GM19395 (cell line): Measurements from ENCODE around the gene PLCG2.

ENCODE experiments used
- ATAC-seq: cut with Tn5 transposase; IDR thresholded peaks from one replicate; pipeline ENCODE4 v1.9.1; 2021; ENCODE audit warnings: mild to moderate bottlenecking, moderate library complexity; ENCODE audit not compliant: unreplicated experiment

PLCG2 gene

GRCh38 chr16:81841722-81842121, 62.6 kb downstream of the PLCG2 start:
- peak; percentile 50 for ATAC-seq

- ATAC-seq = no peak
These were observed 63.6 kb downstream of the PLCG2 start for GRCh38 chr16:81842564-81843242.

DNA sequence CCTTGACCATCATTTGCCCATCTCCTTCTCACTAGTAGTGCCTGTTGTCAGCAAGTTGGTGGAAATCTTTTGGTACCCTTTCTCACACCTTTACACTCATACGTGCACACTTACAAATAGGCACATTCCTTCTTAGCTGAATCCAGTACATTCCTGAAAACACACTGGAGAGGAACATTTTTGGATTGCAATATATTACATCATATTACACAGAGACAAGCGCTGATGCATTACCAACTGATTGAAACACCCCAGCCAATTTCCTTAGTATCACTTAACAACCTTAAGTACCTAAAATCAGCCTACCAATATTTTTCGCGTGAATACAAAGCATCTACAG, 64.1 kb downstream of the PLCG2 start:
- ATAC-seq = no peak

DNA sequence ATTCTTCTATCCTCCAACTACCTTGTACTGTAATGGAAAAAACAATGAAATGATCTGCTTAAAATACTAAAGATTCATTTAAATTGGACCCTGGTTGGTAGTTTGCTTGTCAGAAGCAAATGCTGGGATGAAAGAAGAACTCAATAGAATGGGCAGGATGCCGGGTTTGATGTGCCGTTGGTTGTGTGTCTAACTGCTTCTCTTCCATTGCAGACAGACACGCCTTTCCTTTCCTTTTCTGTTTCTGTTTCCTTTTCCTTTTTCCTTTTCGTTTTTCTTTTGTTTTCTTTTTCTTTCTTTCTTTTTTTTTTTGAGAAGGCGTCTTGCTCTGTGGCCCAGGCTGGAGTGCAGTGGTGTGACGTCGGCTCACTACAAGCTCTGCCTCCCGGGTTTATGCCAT, 64.6 kb downstream of the PLCG2 start:
- ATAC-seq = no peak

DNA sequence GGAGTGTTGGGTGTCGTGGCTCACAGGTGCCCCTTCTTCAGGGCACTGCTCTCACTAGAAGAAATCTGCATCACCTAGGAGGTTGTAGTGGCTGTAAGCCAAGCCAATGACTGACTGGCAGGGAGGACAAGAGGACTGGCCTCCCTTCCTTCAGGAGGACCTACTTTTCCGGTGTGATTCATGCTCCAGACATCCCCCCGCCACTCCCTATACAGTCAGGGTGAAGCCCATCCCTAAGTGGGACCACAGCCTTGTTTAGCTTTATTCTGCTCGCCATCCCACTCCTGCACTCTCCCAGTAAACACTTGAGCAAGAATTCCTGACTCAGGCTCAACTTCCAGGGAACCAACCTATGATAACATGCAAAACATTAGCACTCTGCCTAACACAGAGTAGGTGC, 67.0 kb downstream of the PLCG2 start:
- ATAC-seq = no peak

DNA sequence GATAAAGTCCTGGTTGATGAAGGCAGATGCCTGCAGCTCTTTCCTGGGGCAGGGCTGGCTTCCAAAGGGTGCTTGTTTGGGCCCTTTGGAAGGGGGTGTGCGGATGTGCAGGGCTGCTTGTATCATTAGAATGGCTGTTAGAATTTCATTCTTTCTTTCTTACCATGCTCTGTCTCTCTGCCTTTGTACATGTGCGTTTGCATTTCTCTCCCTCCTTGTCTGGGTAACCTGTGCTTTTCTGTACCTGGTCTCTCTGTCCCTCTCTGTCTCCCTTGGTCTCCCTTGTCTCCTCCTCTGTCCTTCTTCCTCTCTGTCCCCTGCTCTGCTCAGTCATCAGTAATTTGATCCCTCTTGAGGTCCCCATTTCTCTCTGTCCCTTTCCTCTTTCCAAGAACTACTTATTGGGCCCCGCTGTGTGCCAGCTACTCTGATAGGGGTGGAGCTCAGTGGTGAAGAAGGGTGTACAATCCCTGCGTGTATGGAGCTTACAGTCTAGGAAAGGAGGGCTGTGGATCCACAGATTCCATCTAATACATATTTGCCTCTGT, 69.3 kb downstream of the PLCG2 start:
- ATAC-seq = no peak

DNA sequence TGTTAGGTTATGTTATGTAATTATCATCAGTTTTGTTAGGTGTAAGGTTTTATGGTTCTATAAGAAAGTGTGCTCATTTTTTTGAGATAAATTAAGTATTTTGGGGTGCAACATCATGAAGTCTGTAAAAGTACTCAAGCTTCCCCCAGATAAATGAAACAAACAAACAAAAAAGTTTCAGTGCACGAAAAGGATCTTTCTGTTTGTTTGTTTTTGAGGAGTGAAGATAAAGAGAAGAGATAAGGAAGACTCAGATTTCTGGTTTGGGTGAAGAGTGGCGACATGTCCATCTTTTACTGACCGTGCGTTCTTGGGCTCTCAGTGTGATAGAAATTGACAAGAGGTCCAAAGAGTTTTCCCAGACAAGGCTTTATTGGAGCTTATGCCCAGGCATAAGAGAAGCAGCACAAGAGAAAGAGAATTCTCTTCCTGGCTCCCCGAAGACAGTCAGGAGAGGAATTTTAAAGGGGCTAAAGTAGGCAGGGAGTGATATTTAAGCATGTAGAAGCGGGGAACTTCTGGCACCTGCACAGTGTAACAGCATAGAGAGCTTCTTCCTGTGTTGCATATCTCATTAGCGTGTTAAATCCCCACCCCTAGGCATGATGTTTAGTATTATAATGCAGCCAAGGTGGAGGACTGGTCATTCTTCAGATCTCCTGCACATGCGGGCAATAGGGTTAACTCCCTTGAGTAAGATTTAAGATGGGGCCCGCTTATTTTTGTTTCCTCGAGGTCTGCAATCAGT, 71.3 kb downstream of the PLCG2 start:
- ATAC-seq = no peak

- no peak for ATAC-seq
These were observed 73.3 kb downstream of the PLCG2 start for GRCh38 chr16:81852347-81852746.

- ATAC-seq = no peak
These were observed 76.6 kb downstream of the PLCG2 start for GRCh38 chr16:81855552-81856153.

DNA sequence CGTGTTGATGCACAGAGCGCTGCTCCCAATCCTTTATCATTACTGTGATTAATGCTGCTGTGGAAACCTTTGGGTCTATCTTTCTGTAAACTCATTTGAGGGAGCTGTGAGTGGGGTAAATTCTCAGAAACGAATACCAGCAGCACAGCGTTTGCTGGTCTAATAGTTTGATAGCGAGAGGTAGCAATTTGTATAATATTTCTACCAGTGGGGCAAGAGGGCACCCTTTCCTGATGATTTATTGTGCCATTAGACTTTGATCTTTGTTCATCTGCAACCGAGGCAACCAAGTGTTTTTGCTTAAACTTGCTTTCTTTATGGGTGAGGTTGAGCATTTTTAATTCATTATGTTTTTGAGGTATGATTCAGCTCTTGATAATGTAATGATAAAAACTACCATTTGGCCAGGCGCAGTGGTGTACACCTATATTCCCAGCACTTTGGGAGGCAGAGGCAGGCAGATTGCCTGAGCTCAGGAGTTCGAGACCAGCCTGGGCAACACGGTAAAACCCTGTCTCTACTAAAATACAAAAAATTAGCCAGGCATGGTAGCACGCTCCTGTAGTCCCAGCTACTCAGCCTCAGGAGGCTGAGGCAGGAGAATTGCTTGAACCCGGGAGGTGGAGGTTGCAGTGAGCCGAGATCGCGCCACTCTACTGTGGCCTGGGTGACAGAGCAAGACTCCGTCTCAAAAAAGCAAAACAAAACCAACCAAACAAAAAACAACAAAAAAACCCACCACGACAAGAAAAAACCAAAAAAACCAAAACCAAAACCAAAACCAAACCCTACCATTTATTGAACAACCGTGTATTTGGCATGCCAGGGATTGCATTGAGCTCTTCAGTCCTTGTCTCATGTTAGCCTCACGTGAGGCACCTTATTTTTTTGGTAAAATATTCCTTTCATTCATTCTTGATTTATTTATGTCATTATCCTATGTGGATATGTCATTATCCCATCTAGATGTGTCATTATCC, 81.5 kb downstream of the PLCG2 start:
- no peak for ATAC-seq

GRCh38 chr16:81861503-81861902, 82.4 kb downstream of the PLCG2 start:
- ATAC-seq = no peak

DNA sequence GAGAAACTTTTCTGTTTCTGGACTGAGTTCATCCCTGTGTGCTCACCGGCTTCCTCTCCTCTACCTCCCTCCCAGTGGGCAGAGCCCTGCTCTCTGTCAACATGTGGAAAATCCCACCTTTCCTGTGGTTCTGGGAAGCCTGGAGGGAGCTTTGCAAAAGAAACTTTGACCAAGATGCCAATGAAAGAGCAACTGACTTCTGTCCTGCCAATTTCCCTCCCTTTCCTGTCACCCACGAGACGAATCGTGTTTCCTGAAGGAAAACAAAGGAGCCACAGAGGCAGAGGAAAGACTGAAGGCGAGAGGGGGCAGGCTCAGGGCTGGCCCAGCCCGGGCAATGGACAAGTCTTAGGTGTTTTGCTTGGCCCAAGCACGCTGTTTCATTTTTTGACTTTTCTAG, 82.8 kb downstream of the PLCG2 start:
- ATAC-seq = no peak

DNA sequence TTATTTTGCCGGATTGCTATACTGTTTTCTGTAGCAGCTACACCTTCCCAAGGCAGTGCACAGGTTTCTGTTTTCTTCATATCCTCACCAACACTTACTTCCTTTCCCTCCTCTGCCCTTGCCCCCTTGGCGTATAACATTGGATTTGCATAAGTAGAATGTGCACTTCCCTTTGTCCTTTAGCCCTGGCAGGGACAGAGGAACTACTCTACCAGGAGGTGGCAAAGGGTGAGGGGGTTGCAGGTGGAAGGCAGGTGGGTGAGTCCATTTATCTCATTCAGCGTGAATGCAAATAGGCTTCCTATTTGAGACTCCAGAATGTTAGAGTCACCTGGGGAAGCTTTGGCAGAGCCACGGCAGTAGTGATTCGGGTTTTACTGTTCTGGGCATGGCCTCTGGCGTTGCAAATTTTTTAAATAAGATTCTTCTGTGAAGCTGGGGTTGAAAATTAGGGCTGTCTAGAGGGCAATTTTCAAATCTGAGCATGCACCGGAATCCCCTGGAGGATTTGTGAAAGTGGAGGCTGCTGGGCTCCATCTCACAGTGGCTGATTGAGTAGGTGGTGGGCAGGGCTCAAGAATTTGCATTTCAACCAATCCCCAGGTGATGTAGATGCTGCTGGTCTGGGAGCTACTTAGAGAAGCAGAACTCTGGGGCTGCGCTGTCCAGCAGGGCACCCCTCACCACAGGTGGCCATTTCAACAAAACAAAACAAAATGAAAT, 84.7 kb downstream of the PLCG2 start:
- ATAC-seq = peak; percentile 79

DNA sequence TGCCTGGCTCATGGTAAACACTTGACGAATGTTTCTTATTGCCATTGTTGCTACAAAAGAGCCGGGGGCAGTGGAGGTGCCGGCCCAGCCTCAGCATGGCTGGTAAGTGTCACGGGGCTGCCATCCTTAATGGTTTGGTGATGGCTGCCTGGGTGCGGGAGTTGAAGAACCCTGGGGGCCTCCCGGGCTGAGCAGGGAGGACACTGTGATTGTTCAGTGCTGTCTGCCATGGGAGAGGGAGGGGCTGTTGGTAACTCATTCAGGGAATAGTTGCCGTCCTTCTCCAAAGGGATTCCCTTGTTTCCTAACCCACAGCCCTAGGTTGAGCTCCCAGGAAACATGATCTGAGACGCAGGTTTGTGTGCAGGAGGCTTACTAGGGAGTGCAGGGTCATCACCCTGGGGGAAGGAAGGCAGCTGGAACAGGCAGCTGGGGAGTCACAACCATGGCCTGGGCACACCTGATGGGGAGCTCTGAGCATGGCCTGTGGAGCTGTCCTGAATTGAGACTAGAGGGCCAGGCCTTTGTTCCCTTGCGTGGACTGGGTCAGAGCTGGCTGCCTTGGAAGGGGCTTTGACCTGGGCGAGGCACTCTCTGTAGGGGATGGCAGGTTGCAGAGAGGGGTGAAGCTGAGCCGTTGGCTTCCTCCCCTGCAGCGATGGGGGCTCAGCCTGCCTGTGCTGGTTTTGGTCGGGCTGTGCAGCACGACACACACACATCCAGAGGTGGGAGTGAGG, 85.7 kb downstream of the PLCG2 start:
- no peak for ATAC-seq

GRCh38 chr16:81866820-81867440, 87.8 kb downstream of the PLCG2 start:
- ATAC-seq = no peak

DNA sequence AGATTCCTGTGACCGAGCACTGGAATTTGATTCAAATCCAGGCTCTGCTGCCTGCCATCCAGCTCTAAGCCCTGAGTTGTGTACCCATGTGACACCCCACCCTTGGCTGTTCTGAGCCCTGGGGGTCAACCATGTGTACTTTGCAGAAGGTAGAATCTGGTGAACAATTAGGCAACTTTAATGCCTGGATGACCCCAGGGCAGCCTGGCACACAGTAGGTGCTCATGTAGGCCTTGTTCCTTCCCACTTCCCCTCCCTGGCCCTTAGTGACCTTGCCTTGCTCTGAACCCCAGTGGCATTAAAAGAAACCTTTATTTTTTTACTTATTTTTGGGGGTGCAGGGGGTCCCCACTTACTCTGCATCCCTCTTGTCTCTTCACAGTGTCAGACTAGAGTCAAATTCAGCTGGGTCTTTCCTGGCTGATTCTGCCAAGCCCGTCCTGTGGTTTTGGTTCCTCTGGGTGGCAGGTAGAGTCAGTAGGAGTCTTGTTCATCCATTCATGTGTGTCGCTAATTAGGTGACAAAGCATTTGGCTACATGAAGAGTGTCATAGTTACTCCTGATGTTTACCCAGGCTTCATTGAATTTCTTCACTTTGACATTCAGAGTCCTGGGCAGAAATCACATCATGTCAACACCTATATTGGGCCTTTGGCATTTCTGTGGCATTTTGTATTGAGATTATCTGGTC, 89.1 kb downstream of the PLCG2 start:
- ATAC-seq = no peak

DNA sequence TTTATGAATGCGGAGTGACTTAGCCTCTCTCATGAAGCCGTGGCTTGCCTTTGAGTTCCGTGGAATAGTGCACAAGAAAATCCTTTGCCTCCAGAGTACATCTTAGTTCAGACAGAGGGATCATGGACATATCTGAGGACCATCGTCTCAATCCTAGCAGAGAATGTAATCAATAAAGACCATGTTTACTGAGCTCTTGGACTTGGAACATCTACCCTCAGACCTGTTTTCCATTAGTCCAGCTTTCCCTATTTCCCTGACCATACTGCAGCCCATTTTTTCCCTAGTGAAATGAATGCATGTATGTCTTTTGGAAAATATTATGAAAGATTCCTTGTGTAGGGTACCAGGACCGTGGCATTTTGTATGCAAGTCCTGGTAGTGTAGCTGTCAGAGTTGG, 90.2 kb downstream of the PLCG2 start:
- ATAC-seq = no peak

DNA sequence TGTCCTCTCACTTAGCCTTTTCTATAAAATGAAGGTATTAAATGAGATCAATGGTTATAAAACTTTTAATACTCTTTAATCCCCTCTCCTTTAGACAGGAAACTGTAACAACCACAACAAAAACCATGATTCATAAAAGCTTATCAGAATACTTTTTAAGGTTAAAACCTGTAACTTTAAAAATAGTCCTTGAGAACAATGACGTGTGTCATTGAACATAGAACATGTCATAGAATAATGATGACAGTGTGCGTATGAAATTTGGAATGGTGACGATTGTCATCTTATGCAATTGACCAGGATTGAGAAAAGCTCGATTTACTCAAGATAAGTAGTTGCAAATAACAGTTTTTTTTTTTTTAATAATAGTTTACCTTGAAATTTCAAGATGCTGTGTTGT, 94.1 kb downstream of the PLCG2 start:
- ATAC-seq = no peak
